ENCODE results near the gene LY6G6C. TPM values are rescaled to one million over a fixed set of nuclear protein-coding genes. Genes with fewer than 3 reads are reported as not detected.

LY6G6C gene
- total and polyA plus RNA-seq, 2 of the 13 experiments (the other 11 are each of a cell fraction or from before 2014, with no cell fraction given): 0.15 TPM; not detected in 1

DNA sequence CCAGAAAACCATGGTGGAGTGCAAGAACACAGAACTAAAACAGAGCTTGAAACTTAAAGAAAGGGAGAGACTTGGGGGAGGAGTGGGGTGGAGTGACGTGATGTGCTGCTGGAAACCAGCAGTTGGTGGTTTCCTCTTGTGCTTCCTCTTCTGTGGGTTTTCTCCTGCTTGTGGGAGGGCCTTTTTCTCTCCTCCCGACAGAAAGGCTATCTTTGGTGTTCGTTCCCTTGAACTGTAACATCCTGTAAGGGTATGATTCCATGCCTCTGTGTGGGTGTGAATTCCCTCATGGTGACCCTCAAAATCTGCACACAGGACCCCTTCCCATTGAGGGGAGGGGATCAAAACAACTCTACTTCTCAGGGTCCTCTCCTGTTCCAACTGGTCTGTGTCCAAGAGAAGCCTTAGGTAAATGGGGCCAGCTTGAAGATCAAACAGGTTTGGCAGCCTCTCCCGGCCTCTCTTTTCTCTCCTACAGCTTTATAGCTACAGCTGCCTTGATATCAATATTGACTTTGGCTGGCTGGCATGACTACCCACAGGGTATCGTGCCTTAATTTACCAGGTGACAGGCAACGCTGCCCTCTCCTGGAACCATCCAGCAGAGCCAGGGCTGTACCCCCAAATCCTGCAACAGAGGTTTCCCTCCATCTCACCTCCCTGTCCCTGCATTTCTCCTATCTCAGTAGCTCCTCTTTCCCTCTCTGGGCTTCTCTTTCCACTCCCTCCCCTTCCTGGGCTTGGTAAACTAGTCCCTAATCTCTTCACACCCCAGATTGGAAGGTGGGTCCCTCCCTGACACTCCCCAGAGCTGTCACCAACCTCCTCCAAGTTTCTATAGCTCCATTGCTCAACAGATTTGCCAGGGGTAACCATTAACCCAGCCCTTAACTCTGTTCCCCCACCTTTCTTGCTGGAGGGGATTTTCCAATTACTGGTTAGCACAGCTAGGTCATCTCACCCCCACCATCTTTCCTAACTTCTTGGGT, 16.7 kb upstream of the LY6G6C start (continued):
- TF ChIP-seq, protein P1, sequence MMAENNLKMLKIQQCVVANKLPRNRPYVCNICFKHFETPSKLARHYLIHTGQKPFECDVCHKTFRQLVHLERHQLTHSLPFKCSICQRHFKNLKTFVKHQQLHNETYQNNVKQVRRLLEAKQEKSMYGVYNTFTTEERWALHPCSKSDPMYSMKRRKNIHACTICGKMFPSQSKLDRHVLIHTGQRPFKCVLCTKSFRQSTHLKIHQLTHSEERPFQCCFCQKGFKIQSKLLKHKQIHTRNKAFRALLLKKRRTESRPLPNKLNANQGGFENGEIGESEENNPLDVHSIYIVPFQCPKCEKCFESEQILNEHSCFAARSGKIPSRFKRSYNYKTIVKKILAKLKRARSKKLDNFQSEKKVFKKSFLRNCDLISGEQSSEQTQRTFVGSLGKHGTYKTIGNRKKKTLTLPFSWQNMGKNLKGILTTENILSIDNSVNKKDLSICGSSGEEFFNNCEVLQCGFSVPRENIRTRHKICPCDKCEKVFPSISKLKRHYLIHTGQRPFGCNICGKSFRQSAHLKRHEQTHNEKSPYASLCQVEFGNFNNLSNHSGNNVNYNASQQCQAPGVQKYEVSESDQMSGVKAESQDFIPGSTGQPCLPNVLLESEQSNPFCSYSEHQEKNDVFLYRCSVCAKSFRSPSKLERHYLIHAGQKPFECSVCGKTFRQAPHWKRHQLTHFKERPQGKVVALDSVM (CRISPR knock-in tag; IDR thresholded peaks at IDR 0.05): 0 out of 2 replicates have a peak, but pooled peaks have one; percentile 43
- TF ChIP-seq IKZF4 (CRISPR knock-in tag; IDR thresholded peaks at IDR 0.05; ENCODE audit: borderline replicate concordance, low read depth, not compliant biosample characterization): peak; percentile 16
- TF ChIP-seq U2AF2 (IDR thresholded peaks at IDR 0.05; ENCODE audit: low read depth, low read length): no peak
- TF ChIP-seq MEF2D (CRISPR knock-in tag; IDR thresholded peaks at IDR 0.05): peak; percentile 16; the same call in 1 of the 2 replicates
- TF ChIP-seq SIN3B (IDR thresholded peaks at IDR 0.05; ENCODE audit: low read length): peak; percentile 55; the same call in 1 of the 2 replicates
- peak; percentile 49 for TF ChIP-seq MIER2 (CRISPR knock-in tag; IDR thresholded peaks at IDR 0.05)
- peak; percentile 38; the same call in 1 of the 2 replicates for TF ChIP-seq ARID3A (IDR thresholded peaks at IDR 0.05; ENCODE audit: low read depth, low read length)
- TF ChIP-seq PHB2 (IDR thresholded peaks at IDR 0.05; ENCODE audit: partially characterized antibody): no peak
- no peak for TF ChIP-seq MAFF (IDR thresholded peaks at IDR 0.05; ENCODE audit: low read depth, low read length)
- TF ChIP-seq KLF15 (CRISPR knock-in tag; IDR thresholded peaks at IDR 0.05; ENCODE audit: borderline replicate concordance): no peak
- no peak for TF ChIP-seq HNRNPH1 (optimal IDR thresholded peaks at IDR 0.05; ENCODE audit: low read depth, low read length)
- peak; percentile 47; the same call in 1 of the 2 replicates for TF ChIP-seq ZFP36L1 (CRISPR knock-in tag; IDR thresholded peaks at IDR 0.05)
- no peak for TF ChIP-seq TAF1 (CRISPR knock-in tag; IDR thresholded peaks at IDR 0.05)
- no peak for TF ChIP-seq PAX8 (CRISPR knock-in tag; IDR thresholded peaks at IDR 0.05; ENCODE audit: borderline replicate concordance)
- TF ChIP-seq ARNT2 (CRISPR knock-in tag; IDR thresholded peaks at IDR 0.05; ENCODE audit: low read depth): peak; percentile 40; the same call in 1 of the 2 replicates
- TF ChIP-seq, protein P2, sequence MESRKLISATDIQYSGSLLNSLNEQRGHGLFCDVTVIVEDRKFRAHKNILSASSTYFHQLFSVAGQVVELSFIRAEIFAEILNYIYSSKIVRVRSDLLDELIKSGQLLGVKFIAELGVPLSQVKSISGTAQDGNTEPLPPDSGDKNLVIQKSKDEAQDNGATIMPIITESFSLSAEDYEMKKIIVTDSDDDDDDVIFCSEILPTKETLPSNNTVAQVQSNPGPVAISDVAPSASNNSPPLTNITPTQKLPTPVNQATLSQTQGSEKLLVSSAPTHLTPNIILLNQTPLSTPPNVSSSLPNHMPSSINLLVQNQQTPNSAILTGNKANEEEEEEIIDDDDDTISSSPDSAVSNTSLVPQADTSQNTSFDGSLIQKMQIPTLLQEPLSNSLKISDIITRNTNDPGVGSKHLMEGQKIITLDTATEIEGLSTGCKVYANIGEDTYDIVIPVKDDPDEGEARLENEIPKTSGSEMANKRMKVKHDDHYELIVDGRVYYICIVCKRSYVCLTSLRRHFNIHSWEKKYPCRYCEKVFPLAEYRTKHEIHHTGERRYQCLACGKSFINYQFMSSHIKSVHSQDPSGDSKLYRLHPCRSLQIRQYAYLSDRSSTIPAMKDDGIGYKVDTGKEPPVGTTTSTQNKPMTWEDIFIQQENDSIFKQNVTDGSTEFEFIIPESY (CRISPR knock-in tag; IDR thresholded peaks at IDR 0.05): no peak
- TF ChIP-seq GMEB1 (CRISPR knock-in tag; IDR thresholded peaks at IDR 0.05; ENCODE audit: borderline replicate concordance): no peak

Data from HepG2 (cell line).